K562 (cell line): ENCODE results near the gene PRR35. TPM values are rescaled to one million over a fixed set of nuclear protein-coding genes. Genes with fewer than 3 reads are reported as not detected.

ENCODE experiments used
- ATAC-seq: fragments of 200-7000 bp; cut with Tn5 transposase; 3 replicates; pipeline ENCODE4 v1.9.1; 2020; ENCODE audit warnings: moderate library complexity
- BruUV-seq: library from RNA; stranded (reverse); fragments of 400-500 nt; replicated peaks from 2 replicates; lab custom pipeline; 2021; lab: Mats Ljungman, UMichigan
- CTCF ChIA-PET: fragments of 300-600 bp; formaldehyde crosslinking; extraction: SDS; loops from one replicate; lab custom pipeline; 2021; ENCODE audit warnings: low intra/inter-chr PET ratio; lab: Yijun Ruan, JAX
- POLR2A ChIA-PET: fragments of 300-600, 350-650 bp; sonication (Branson Sonifier 250); formaldehyde crosslinking; extraction: SDS; loops from one replicate; lab custom pipeline; 2021; ENCODE audit warnings: antibody characterized with exemption, inconsistent platforms; lab: Yijun Ruan, JAX
- DNase-seq, 4 experiments: peaks; one replicate each; pipeline versions ENCODE4 v3.0.0 to v3.0.0-alpha.2; 2011 to 2018; ENCODE audit warnings: low spot score in 3 of 4, mixed read lengths in 3 of 4; ENCODE audit errors: extremely low read depth in 1 of 4
- FAIRE-seq: peaks from 2 replicates; lab custom pipeline; 2011; peaks lifted over from hg19 to GRCh38; lab: Jason Lieb, UNC
- H2AFZ ChIP-seq: 2 replicates; pipeline ENCODE4 v1.6.0; 2011; ENCODE audit warnings: low read depth, low read length, control low read depth, inconsistent platforms
- H3K27ac ChIP-seq: fragments of 200-600 bp; 3 replicates; pipeline ENCODE4 v1.8.0; 2011; ENCODE audit warnings: low read depth, mild to moderate bottlenecking, control low read depth, inconsistent platforms, low read length, moderate library complexity, mixed read lengths; ENCODE audit errors: extremely low read depth
- H3K27me3 ChIP-seq, 2 experiments: fragments of 300-600 bp in 1 of 2; 2 replicates in 1 of 2; 3 replicates in 1 of 2; pipeline versions ENCODE4 v1.6.0 to v1.8.0; 2011; ENCODE audit warnings: inconsistent platforms in 2 of 2, low read length in 2 of 2, mild to moderate bottlenecking in 1 of 2, mixed read lengths in 1 of 2, moderate library complexity in 1 of 2; ENCODE audit not compliant: control insufficient read depth in 2 of 2, insufficient read depth in 2 of 2
- H3K36me3 ChIP-seq: fragments of 300-600 bp; 3 replicates; pipeline ENCODE4 v1.8.0; 2011; ENCODE audit warnings: mild to moderate bottlenecking, low read length, inconsistent platforms; ENCODE audit not compliant: control insufficient read depth, insufficient read depth
- H3K4me1 ChIP-seq, 2 experiments: fragments of 200-600 bp in 1 of 2; replicated peaks in 1 of 2; 2 replicates in 1 of 2; 3 replicates in 1 of 2; pipeline versions ENCODE4 v1.5.1 to v1.8.0; 2011; ENCODE audit warnings: inconsistent platforms in 2 of 2, low read length in 2 of 2, mild to moderate bottlenecking in 1 of 2, mixed read lengths in 1 of 2, moderate library complexity in 1 of 2; ENCODE audit not compliant: control insufficient read depth in 2 of 2, insufficient read depth in 2 of 2
- H3K4me2 ChIP-seq: 2 replicates; pipeline ENCODE4 v1.6.1; 2011; ENCODE audit warnings: low read length, control low read depth, inconsistent platforms, mixed read lengths; ENCODE audit not compliant: insufficient read depth
- H3K4me3 ChIP-seq: fragments of 200-600 bp; sonication (generic), shearing (Covaris generic); 2 replicates; pipeline ENCODE4 v1.5.1; 2016; ENCODE audit warnings: control low read depth, inconsistent platforms
- H3K79me2 ChIP-seq: fragments of 200-600 bp; 3 replicates; pipeline ENCODE4 v1.8.0; 2011; ENCODE audit warnings: low read length, inconsistent platforms; ENCODE audit not compliant: control insufficient read depth, insufficient read depth
- H3K9ac ChIP-seq, 2 experiments: 2 replicates each; pipeline versions ENCODE4 v1.6.0 to v1.6.1; 2011; ENCODE audit warnings: low read depth in 2 of 2, low read length in 2 of 2, control low read depth in 1 of 2, inconsistent platforms in 1 of 2, mild to moderate bottlenecking in 1 of 2, mixed read lengths in 1 of 2; ENCODE audit not compliant: insufficient read depth in 1 of 2
- H3K9me1 ChIP-seq: one replicate; pipeline ENCODE4 v1.6.0; 2011; ENCODE audit warnings: inconsistent platforms, mild to moderate bottlenecking, low read length, moderate library complexity; ENCODE audit not compliant: control insufficient read depth, insufficient read depth
- H3K9me3 ChIP-seq: replicated peaks from 2 replicates; pipeline ENCODE4 v1.5.1; 2011; ENCODE audit warnings: low read depth, low read length, inconsistent platforms; ENCODE audit not compliant: control insufficient read depth, insufficient read depth
- H4K20me1 ChIP-seq: replicated peaks from 2 replicates; pipeline ENCODE4 v1.6.1; 2011; ENCODE audit warnings: low read length, inconsistent platforms, mixed read lengths; ENCODE audit not compliant: control insufficient read depth, insufficient read depth
- KDM5B ChIP-seq: fragments of 200-600 bp; sonication (generic); IDR thresholded peaks from 2 replicates; pipeline ENCODE4 v1.6.1; 2012; ENCODE audit warnings: low read depth, mild to moderate bottlenecking, moderate library complexity, low read length, control low read depth, inconsistent platforms; ENCODE audit not compliant: insufficient replicate concordance
- MAFF ChIP-seq: IDR thresholded peaks from 2 replicates; pipeline ENCODE4 v1.6.1; 2012; ENCODE audit warnings: low read length, improper control_type of control experiment
- MCM3 ChIP-seq: fragments of 450-650 bp; IDR thresholded peaks from 2 replicates; pipeline ENCODE4 v1.6.1; 2016
- RFX5 ChIP-seq: IDR thresholded peaks from 2 replicates; pipeline ENCODE4 v1.6.1; 2011; ENCODE audit warnings: low read depth, mild to moderate bottlenecking, improper control_type of control experiment, low read length
- STAT5B ChIP-seq: fragments of 250-450 bp; sonication (Bioruptor Pico); IDR thresholded peaks from 2 replicates; pipeline ENCODE4 v1.8.0; 2021; ENCODE audit warnings: mild to moderate bottlenecking, inconsistent platforms
- TCFL5 ChIP-seq: fragments of 250-450 bp; sonication (Bioruptor Pico); conservative IDR thresholded peaks from 2 replicates; pipeline ENCODE4 v1.6.1; 2021; ENCODE audit warnings: mild to moderate bottlenecking, moderate library complexity, matching md5 sums
- WGBS: fragments of 100-300 bp; shearing (Covaris generic); methylation state at CpG from one replicate; pipeline ENCODE4 v1.1.6; 2016; ENCODE audit warnings: low coverage, mixed read lengths; ENCODE audit not compliant: insufficient coverage; ENCODE audit errors: missing lambda C conversion rate; 5-methylcytosine and 5-hydroxymethylcytosine counted together
- in situ Hi-C: fragments of 300-500 bp; cut with MboI; formaldehyde crosslinking; loops from 4 replicates; pipeline ENCODE4 v1.15.0; 2018; ENCODE audit warnings: inconsistent platforms, mixed read lengths
- intact Hi-C: fragments of 100-400 bp; cut with micrococcal nuclease; formaldehyde crosslinking; loops from 2 replicates; pipeline ENCODE4 v1.14.2; 2022
- polyA plus RNA-seq, 8 experiments: library from polyadenylated mRNA; depleted of rRNA in 4 of 8; stranded (reverse) in 5 of 8; unstranded in 3 of 8; fragments of >200 nt; fragmentation: Nextera tagmentation in 2 of 8; fragmentation: Illumina TruSeq in 1 of 8; extraction: Ambion mirVana in 2 of 8; extraction: Trizol in 1 of 8; gene quantifications; 2 replicates each; pipeline versions ENCODE4 v1.2.1 to v1.2.3, GENCODE V29; 2011 to 2014; ENCODE audit warnings: inconsistent platforms in 1 of 8, missing spikeins in 1 of 8
- total RNA-seq, 7 experiments: library from RNA; depleted of rRNA in 6 of 7; stranded (reverse); fragments of >200 nt in 6 of 7; fragmentation: Illumina TruSeq in 2 of 7; extraction: Trizol in 2 of 7; gene quantifications; 2 replicates each; pipeline versions ENCODE4 v1.2.1 to v1.2.3, GENCODE V29; 2011 to 2021; ENCODE audit warnings: low replicate concordance in 1 of 7
- TF ChIP-seq, protein P1 (sequence below): conservative IDR thresholded peaks from 2 replicates; pipeline ENCODE4 v1.6.1; 2011; ENCODE audit warnings: low read depth, mild to moderate bottlenecking, low read length; ENCODE audit not compliant: control insufficient read depth
- TF ChIP-seq, protein P2 (sequence below): fragments of 250-450 bp; sonication (Bioruptor Pico); IDR thresholded peaks from 2 replicates; pipeline ENCODE4 v1.4.0; 2020; ENCODE audit warnings: mild to moderate bottlenecking, moderate library complexity, borderline replicate concordance

The PRR35 gene
- total and polyA plus RNA-seq, 9 of the 15 experiments (the other 6 are each of a cell fraction or from before 2014, with no cell fraction given) = 0.17 to 0.45 (median 0.21) TPM; not detected in 5

- BruUV-seq = no TSS peak
- ChIA-PET CTCF (no interaction called here), POLR2A (interaction anchor here (1.0 kb wide), 1 partner anchor 12 kb away, joined by 3 read pairs; no protein-coding TSS in a partner anchor)
- no peaks in the 10 kb centered on the region for H3K27me3 ChIP-seq
- intact Hi-C loops = no loop called here
- H3K4me1 ChIP-seq = peaks cover 2 to 34% of the 10 kb centered on the region in 2 experiments; a peak in 3 of 5 replicates
- no peak overlapping the region for H3K9ac ChIP-seq
- H4K20me1 ChIP-seq = no peaks in the 10 kb centered on the region
- ATAC-seq (no peak), DNase-seq (no peak), FAIRE-seq (no peak)
- no peak for TF ChIP-seq KDM5B
- WGBS = 67% methylated on average over 9 of the region's 10 CpGs
- in situ Hi-C loops = no loop called here
- H2AFZ ChIP-seq = no peak overlapping the region
- peaks cover 6% of the 10 kb centered on the region; the same call in 1 of the 3 replicates for H3K36me3 ChIP-seq
- H3K27ac ChIP-seq = no peak overlapping the region
- no peak overlapping the region for H3K4me2 ChIP-seq
- H3K9me1 ChIP-seq = no peaks in the 10 kb centered on the region
- no peak overlapping the region for H3K4me3 ChIP-seq
- H3K79me2 ChIP-seq = no peaks in the 10 kb centered on the region
- H3K9me3 ChIP-seq = no peaks in the 10 kb centered on the region
Measured at GRCh38 chr16:513950-514349, 46.2 kb upstream of the PRR35 start.

- 88% methylated on average over 33 of the region's 45 CpGs for WGBS
- Histone ChIP-seq H3K9ac (no peak overlapping the region), H2AFZ (no peak overlapping the region), H3K9me3 (no peaks in the 10 kb centered on the region), H3K4me2 (no peak overlapping the region), H3K9me1 (no peaks in the 10 kb centered on the region), H3K79me2 (no peaks in the 10 kb centered on the region), H3K27ac (no peak overlapping the region), H3K36me3 (peaks cover 6% of the 10 kb centered on the region; the same call in 1 of the 3 replicates), H3K27me3 (no peaks in the 10 kb centered on the region), H3K4me3 (no peak overlapping the region), H4K20me1 (no peaks in the 10 kb centered on the region), H3K4me1 (peaks cover 2 to 38% of the 10 kb centered on the region in 2 experiments; a peak in 3 of 5 replicates)
- intact Hi-C loops (no loop called here), in situ Hi-C loops (no loop called here)
- ATAC-seq = no peak
- DNase-seq = no peak
- CTCF ChIA-PET = no interaction called here
- FAIRE-seq = no peak
- POLR2A ChIA-PET = interaction anchor here (1.3 kb wide), 1 partner anchor 14 kb away, joined by 4 read pairs; no protein-coding TSS in a partner anchor
- BruUV-seq = no TSS peak
- TF ChIP-seq MCM3 = no peak
- TF ChIP-seq MAFF = no peak
- TF ChIP-seq, protein P1, sequence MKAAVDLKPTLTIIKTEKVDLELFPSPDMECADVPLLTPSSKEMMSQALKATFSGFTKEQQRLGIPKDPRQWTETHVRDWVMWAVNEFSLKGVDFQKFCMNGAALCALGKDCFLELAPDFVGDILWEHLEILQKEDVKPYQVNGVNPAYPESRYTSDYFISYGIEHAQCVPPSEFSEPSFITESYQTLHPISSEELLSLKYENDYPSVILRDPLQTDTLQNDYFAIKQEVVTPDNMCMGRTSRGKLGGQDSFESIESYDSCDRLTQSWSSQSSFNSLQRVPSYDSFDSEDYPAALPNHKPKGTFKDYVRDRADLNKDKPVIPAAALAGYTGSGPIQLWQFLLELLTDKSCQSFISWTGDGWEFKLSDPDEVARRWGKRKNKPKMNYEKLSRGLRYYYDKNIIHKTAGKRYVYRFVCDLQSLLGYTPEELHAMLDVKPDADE = no peak
- TF ChIP-seq TCFL5 (CRISPR knock-in tag) = no peak
- TF ChIP-seq RFX5 = no peak
- TF ChIP-seq, protein P2, sequence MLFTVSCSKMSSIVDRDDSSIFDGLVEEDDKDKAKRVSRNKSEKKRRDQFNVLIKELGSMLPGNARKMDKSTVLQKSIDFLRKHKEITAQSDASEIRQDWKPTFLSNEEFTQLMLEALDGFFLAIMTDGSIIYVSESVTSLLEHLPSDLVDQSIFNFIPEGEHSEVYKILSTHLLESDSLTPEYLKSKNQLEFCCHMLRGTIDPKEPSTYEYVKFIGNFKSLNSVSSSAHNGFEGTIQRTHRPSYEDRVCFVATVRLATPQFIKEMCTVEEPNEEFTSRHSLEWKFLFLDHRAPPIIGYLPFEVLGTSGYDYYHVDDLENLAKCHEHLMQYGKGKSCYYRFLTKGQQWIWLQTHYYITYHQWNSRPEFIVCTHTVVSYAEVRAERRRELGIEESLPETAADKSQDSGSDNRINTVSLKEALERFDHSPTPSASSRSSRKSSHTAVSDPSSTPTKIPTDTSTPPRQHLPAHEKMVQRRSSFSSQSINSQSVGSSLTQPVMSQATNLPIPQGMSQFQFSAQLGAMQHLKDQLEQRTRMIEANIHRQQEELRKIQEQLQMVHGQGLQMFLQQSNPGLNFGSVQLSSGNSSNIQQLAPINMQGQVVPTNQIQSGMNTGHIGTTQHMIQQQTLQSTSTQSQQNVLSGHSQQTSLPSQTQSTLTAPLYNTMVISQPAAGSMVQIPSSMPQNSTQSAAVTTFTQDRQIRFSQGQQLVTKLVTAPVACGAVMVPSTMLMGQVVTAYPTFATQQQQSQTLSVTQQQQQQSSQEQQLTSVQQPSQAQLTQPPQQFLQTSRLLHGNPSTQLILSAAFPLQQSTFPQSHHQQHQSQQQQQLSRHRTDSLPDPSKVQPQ (CRISPR knock-in tag) = no peak
- TF ChIP-seq STAT5B = no peak
Measured at GRCh38 chr16:515175-515938, 44.8 kb upstream of the PRR35 start.
